Measurements from ENCODE around the gene TAMM41. TPM values are rescaled to one million over a fixed set of nuclear protein-coding genes. Genes with fewer than 3 reads are reported as not detected.

Gene TAMM41
- total and polyA plus RNA-seq, 2 of the 4 experiments (the other 2 are of a cell fraction), result 4.3 to 15.9 TPM

DNA sequence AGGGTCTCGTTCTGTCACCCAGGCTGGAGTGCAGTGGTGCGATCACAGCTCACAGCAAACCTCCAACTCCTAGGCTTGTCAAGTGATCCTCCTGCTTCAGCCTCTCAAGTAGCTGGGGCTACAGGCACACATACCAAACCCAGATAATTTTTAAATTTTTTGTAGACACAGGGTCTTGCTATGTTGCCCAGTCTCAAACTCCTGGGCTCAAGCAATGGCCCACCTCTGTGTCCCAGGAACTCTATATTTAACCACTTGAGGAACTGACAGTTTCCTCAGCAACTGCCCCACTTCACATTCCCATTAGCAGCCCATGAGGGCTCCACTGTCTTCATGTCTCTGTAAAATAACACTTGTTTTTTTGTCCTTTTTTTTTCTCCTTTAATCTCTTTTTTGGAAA, 68.4 kb downstream of the TAMM41 start:
- no peak overlapping the region for H3K14ac ChIP-seq (replicated peaks; ENCODE audit: low read depth, low read length)
- H4K91ac ChIP-seq (ENCODE audit: insufficient read depth, low read depth, low read length), result no peak overlapping the region
- ChIA-PET POLR2A (ENCODE audit: unreplicated experiment) (no interaction called here), CTCF (no interaction called here)
- H2BK5ac ChIP-seq (ENCODE audit: low read depth, low read length, poor library complexity, severe bottlenecking), result no peak overlapping the region
- no peak overlapping the region for H4K5ac ChIP-seq (ENCODE audit: low read depth, low read length)
- no peak overlapping the region for H3K18ac ChIP-seq (ENCODE audit: low read depth, low read length)
- H2AK9ac ChIP-seq (replicated peaks; ENCODE audit: low read depth, low read length, poor library complexity), result no peak overlapping the region
- no peaks in the 10 kb centered on the region for H3K36me3 ChIP-seq (ENCODE audit: control insufficient read depth, insufficient read depth, low read length)
- no peak overlapping the region for H2AFZ ChIP-seq (replicated peaks; ENCODE audit: low read length, poor library complexity)
- no peaks in the 10 kb centered on the region for H3K27me3 ChIP-seq (ENCODE audit: control insufficient read depth, insufficient read depth, low read length)
- H4K8ac ChIP-seq (ENCODE audit: low read depth in 2 of 2, low read length in 2 of 2), result no peak overlapping the region
- no peak overlapping the region for H2BK15ac ChIP-seq (ENCODE audit: low read depth, low read length)
- H3K56ac ChIP-seq (ENCODE audit: extremely low read depth, insufficient read depth, low read length), result no peak overlapping the region
- ATAC-seq (ENCODE audit: low read depth) (no peak), DNase-seq (no peak)
- no peaks in the 10 kb centered on the region for H3K79me1 ChIP-seq (ENCODE audit: low read depth in 1 of 2, low read length in 2 of 2)
- no peak overlapping the region for H2AK5ac ChIP-seq (ENCODE audit: low read depth, low read length)
- WGBS, 2 experiments (ENCODE audit: extremely low coverage in 2 of 2, insufficient read length in 1 of 2), result no CpG with 5 or more reads among the region's 2 CpGs
- H2BK120ac ChIP-seq (ENCODE audit: low read depth, low read length), result no peak overlapping the region
- no peak overlapping the region for H3K4ac ChIP-seq (ENCODE audit: low read depth, low read length)
- H4K20me1 ChIP-seq (ENCODE audit: insufficient read depth, low read length), result no peaks in the 10 kb centered on the region
- no peaks in the 10 kb centered on the region for H3K9me1 ChIP-seq (ENCODE audit: insufficient read depth, low read length)
- intact Hi-C loops (cut with micrococcal nuclease) (no loop called here), in situ Hi-C loops (cut with MboI; ENCODE audit: low sequenced_read_pairs) (no loop called here), dilution Hi-C loops (cut with HindIII; ENCODE audit: low sequenced_read_pairs, unreplicated experiment) (no loop called here)
- TF ChIP-seq MAFK (IDR thresholded peaks at IDR 0.05; ENCODE audit: low read depth, low read length) (no peak), MAZ (IDR thresholded peaks at IDR 0.05; ENCODE audit: borderline replicate concordance, low read depth, low read length) (no peak), POLR2A (IDR thresholded peaks at IDR 0.05; ENCODE audit: low read depth, low read length) (no peak), NFE2L2 (IDR thresholded peaks at IDR 0.05; ENCODE audit: low read depth, low read length) (no peak), MXI1 (IDR thresholded peaks at IDR 0.05; ENCODE audit: borderline replicate concordance, low read depth, low read length) (no peak), CEBPB (IDR thresholded peaks at IDR 0.05; ENCODE audit: low read depth, low read length) (no peak), FOS (IDR thresholded peaks at IDR 0.05; ENCODE audit: low read depth, low read length) (no peak), CHD1 (IDR thresholded peaks at IDR 0.05; ENCODE audit: low read depth, low read length) (no peak), BHLHE40 (IDR thresholded peaks at IDR 0.05; ENCODE audit: low read depth, low read length) (no peak)
- TF ChIP-seq, protein P1, sequence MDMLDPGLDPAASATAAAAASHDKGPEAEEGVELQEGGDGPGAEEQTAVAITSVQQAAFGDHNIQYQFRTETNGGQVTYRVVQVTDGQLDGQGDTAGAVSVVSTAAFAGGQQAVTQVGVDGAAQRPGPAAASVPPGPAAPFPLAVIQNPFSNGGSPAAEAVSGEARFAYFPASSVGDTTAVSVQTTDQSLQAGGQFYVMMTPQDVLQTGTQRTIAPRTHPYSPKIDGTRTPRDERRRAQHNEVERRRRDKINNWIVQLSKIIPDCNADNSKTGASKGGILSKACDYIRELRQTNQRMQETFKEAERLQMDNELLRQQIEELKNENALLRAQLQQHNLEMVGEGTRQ (IDR thresholded peaks at IDR 0.05; ENCODE audit: low read depth, low read length), result no peak
- TF ChIP-seq, protein P2, sequence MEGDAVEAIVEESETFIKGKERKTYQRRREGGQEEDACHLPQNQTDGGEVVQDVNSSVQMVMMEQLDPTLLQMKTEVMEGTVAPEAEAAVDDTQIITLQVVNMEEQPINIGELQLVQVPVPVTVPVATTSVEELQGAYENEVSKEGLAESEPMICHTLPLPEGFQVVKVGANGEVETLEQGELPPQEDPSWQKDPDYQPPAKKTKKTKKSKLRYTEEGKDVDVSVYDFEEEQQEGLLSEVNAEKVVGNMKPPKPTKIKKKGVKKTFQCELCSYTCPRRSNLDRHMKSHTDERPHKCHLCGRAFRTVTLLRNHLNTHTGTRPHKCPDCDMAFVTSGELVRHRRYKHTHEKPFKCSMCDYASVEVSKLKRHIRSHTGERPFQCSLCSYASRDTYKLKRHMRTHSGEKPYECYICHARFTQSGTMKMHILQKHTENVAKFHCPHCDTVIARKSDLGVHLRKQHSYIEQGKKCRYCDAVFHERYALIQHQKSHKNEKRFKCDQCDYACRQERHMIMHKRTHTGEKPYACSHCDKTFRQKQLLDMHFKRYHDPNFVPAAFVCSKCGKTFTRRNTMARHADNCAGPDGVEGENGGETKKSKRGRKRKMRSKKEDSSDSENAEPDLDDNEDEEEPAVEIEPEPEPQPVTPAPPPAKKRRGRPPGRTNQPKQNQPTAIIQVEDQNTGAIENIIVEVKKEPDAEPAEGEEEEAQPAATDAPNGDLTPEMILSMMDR (conservative IDR thresholded peaks at IDR 0.05; ENCODE audit: low read depth, low read length), result no peak
- TF ChIP-seq, protein P3, sequence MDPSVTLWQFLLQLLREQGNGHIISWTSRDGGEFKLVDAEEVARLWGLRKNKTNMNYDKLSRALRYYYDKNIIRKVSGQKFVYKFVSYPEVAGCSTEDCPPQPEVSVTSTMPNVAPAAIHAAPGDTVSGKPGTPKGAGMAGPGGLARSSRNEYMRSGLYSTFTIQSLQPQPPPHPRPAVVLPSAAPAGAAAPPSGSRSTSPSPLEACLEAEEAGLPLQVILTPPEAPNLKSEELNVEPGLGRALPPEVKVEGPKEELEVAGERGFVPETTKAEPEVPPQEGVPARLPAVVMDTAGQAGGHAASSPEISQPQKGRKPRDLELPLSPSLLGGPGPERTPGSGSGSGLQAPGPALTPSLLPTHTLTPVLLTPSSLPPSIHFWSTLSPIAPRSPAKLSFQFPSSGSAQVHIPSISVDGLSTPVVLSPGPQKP (IDR thresholded peaks at IDR 0.05; ENCODE audit: borderline replicate concordance, low read depth, low read length), result no peak
- no peak overlapping the region for H3K9ac ChIP-seq (ENCODE audit: low read depth, low read length)
- H3K4me1 ChIP-seq (ENCODE audit: control insufficient read depth, insufficient read depth, low read length), result no peaks in the 10 kb centered on the region
- H3K4me3 ChIP-seq (ENCODE audit: insufficient read depth, low read depth, low read length), result no peak overlapping the region
- H3K23ac ChIP-seq (ENCODE audit: low read depth, low read length), result no peak overlapping the region
- no peak overlapping the region for H3K4me2 ChIP-seq (ENCODE audit: low read depth, low read length)
- no peaks in the 10 kb centered on the region for H3K9me3 ChIP-seq (ENCODE audit: control insufficient read depth, insufficient read depth, low read length)
- no peak overlapping the region for H3K27ac ChIP-seq (ENCODE audit: insufficient read depth, low read length)
- H2BK20ac ChIP-seq (ENCODE audit: low read depth, low read length), result no peak overlapping the region
- BruUV-seq (replicated peaks), result no TSS peak
